Ishikawa (cell line): ENCODE data around the gene GFRA1.

Experiments
- CEBPB ChIP-seq: IDR thresholded peaks from 2 replicates; pipeline ENCODE4 v1.6.1; 2012
- CREB1 ChIP-seq: IDR thresholded peaks from 2 replicates; pipeline ENCODE4 v1.6.1; 2012; ENCODE audit warnings: low read depth
- EGR1 ChIP-seq: IDR thresholded peaks from 2 replicates; pipeline ENCODE4 v1.6.1; 2012
- EP300 ChIP-seq: IDR thresholded peaks from 2 replicates; pipeline ENCODE4 v1.6.1; 2012; ENCODE audit warnings: borderline replicate concordance
- FOXM1 ChIP-seq: IDR thresholded peaks from 2 replicates; pipeline ENCODE4 v1.6.1; 2012; ENCODE audit warnings: low read depth, borderline replicate concordance
- MAX ChIP-seq: IDR thresholded peaks from 2 replicates; pipeline ENCODE4 v1.6.1; 2012
- NFIC ChIP-seq: IDR thresholded peaks from 2 replicates; pipeline ENCODE4 v1.6.1; 2012
- RAD21 ChIP-seq: IDR thresholded peaks from 2 replicates; pipeline ENCODE4 v1.6.1; 2012; ENCODE audit warnings: low read depth
- REST ChIP-seq: IDR thresholded peaks from 2 replicates; pipeline ENCODE4 v1.6.1; 2012; ENCODE audit warnings: low read depth, mild to moderate bottlenecking
- TAF1 ChIP-seq: IDR thresholded peaks from 2 replicates; pipeline ENCODE4 v1.6.1; 2012; ENCODE audit warnings: low read depth, mild to moderate bottlenecking
- TCF12 ChIP-seq: IDR thresholded peaks from 2 replicates; pipeline ENCODE4 v1.6.1; 2012; ENCODE audit warnings: low read depth
- TEAD4 ChIP-seq: IDR thresholded peaks from 2 replicates; pipeline ENCODE4 v1.6.1; 2012
- USF1 ChIP-seq: IDR thresholded peaks from 2 replicates; pipeline ENCODE4 v1.6.1; 2012
- YY1 ChIP-seq: IDR thresholded peaks from 2 replicates; pipeline ENCODE4 v1.6.1; 2012; ENCODE audit warnings: low read depth
- ZBTB7A ChIP-seq: IDR thresholded peaks from 2 replicates; pipeline ENCODE4 v1.6.1; 2012; ENCODE audit warnings: low read depth

The GFRA1 gene

GRCh38 chr10:116296291-116296721 is 23.3 kb upstream of the GFRA1 start:
- no peak for TF ChIP-seq EP300
- TF ChIP-seq ZBTB7A = no peak
- TF ChIP-seq NFIC = no peak
- no peak for TF ChIP-seq TEAD4
- no peak for TF ChIP-seq RAD21
- TF ChIP-seq USF1 = no peak
- TF ChIP-seq EGR1 = no peak
- no peak for TF ChIP-seq YY1
- TF ChIP-seq REST = no peak
- TF ChIP-seq TAF1 = no peak
- TF ChIP-seq TCF12 = no peak
- no peak for TF ChIP-seq CEBPB

- no peak for TF ChIP-seq FOXM1
- no peak for TF ChIP-seq ZBTB7A
- TF ChIP-seq EGR1 = no peak
These were observed 19.5 kb upstream of the GFRA1 start for GRCh38 chr10:116292493-116292892.

GRCh38 chr10:116289652-116290051 is 16.6 kb upstream of the GFRA1 start:
- no peak for TF ChIP-seq NFIC
- TF ChIP-seq USF1 = no peak
- no peak for TF ChIP-seq TCF12
- TF ChIP-seq TEAD4 = no peak
- TF ChIP-seq EP300 = no peak
- no peak for TF ChIP-seq TAF1
- no peak for TF ChIP-seq MAX
- no peak for TF ChIP-seq CREB1
- TF ChIP-seq ZBTB7A = no peak
- no peak for TF ChIP-seq EGR1
- no peak for TF ChIP-seq CEBPB
- TF ChIP-seq RAD21 = no peak
- TF ChIP-seq YY1 = no peak

- TF ChIP-seq TAF1 = no peak
- TF ChIP-seq RAD21 = peak; percentile 77
- no peak for TF ChIP-seq TEAD4
These were observed 15.0 kb upstream of the GFRA1 start for GRCh38 chr10:116287906-116288501.

- no peak for TF ChIP-seq EGR1
- TF ChIP-seq MAX = no peak
- TF ChIP-seq REST = no peak
- no peak for TF ChIP-seq NFIC
- TF ChIP-seq CEBPB = no peak
- TF ChIP-seq TEAD4 = no peak
- no peak for TF ChIP-seq YY1
- TF ChIP-seq EP300 = no peak
- no peak for TF ChIP-seq TAF1
- TF ChIP-seq RAD21 = no peak
- TF ChIP-seq TCF12 = no peak
- no peak for TF ChIP-seq USF1
- TF ChIP-seq FOXM1 = no peak
- no peak for TF ChIP-seq ZBTB7A
- TF ChIP-seq CREB1 = no peak
These were observed 13.7 kb upstream of the GFRA1 start for GRCh38 chr10:116286626-116287200.

- TF ChIP-seq MAX (no peak), TEAD4 (no peak), CEBPB (no peak), EP300 (no peak), CREB1 (no peak), TCF12 (no peak), TAF1 (no peak), REST (no peak), ZBTB7A (no peak), YY1 (no peak), FOXM1 (no peak), EGR1 (no peak), NFIC (no peak), USF1 (no peak)
These were observed 8.8 kb upstream of the GFRA1 start for GRCh38 chr10:116281775-116282174.
